HPDE6-E6E7 (cell line): ENCODE results near the gene SERPINI1.

ENCODE experiments used
- DNase-seq: peaks from one replicate; pipeline ENCODE4 v3.0.0; 2011; ENCODE audit warnings: missing footprints; ENCODE audit errors: extremely low spot score

Gene SERPINI1

DNA sequence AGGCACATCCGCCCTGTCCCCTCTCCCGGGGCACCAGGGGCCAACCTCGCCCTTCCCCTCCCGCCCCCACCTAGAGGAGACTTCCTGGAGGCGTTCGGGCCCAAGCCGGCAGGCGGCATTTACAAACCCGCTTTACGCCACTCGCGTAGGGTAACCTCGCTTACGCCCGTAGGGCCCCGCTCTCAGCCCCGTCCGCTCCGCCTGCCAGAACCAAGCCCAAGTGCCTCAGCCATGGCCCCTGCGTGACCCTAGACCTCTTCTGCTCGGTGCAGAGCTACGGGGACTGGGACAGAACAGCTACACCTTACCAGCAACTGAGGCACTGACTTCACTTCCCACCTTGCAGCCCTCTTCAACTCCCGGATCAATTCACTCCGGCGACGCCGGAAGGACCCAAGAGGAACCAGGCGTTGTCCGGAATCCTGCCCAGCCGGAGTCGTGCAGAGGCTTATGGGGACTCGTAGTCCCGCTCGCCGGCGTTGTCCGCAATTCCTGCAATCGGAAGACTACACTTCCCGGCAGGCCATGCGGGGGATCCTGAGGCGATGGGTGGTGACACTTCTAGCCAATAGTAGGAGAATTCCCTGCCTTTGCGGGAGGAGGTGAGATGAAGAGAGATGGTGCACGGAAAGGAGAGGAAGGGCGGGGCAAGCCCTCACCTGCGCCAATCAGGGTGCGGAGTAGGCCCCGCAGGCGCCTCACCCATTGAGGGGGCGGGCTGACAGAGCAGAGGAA lies 856 bp upstream of the SERPINI1 start, which contains the start of gene PDCD10:
TSS of gene PDCD10 (minus strand) at position 395 of the 735 bp plus-strand sequence. CDS start 14,735 bp downstream, outside the sequence.
- DNase-seq: peak; percentile 84

DNA sequence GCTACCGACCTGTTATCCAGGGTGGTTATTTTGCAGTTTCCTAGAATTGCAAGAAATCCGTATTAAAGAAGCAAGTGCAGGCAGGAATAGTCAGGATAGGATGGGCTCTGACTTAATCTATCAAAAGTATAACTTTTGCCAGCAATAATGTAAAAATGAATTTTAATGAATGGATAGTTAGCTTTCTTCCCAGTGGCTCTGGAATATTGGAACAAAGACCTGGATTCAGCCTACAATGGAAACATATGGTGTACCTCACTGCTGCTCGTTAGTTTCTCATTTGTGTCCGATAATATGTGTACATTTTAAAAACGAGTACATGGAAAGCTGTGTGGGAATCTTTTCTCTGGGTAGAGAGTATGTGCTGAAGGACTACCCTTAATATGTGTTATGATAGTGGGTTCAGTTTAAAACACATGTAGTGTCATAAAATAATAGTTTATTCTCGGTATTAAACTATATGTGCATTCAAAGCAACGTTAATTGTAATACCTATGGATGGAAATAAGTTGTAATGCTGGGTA lies 805 bp downstream of the SERPINI1 start:
- DNase-seq: no peak

DNA sequence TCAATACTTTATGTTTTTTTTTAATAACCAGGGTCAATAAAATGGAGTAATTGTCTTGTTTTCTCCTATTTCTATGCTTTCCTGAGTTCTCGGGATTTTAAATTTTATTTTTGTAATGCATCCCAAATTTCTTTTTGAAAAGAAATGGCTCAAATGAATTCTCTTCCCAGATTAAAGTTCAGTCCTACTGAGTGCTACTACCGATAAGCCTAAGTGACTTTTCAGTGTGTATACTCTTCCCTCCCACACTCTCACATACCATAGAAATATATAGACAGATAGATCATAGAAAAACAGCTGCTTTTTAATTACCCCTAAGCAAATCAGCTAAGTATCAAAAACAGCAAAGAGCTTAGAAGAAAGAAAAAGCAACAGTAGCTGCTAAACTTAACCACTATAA lies 1.5 kb downstream of the SERPINI1 start:
- no peak for DNase-seq

DNA sequence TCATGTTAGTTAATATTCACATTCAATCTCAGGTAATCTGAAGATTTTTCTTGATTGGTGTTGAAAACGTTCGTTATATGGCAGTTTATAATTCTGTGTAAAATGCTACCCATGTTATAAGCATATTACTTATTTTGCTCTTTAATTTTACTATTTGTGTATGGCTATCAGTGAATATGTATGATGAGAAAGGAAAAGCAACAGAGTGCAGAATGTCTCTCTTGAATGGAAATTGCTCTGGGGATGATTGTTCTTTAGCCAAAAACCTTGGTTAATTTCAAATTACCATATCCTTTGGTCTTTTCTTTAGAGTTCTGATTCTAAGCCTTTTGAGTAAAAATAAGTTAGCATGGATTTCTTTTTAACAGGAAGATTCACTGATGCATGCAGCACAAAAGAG lies 2.5 kb downstream of the SERPINI1 start:
- no peak for DNase-seq

DNA sequence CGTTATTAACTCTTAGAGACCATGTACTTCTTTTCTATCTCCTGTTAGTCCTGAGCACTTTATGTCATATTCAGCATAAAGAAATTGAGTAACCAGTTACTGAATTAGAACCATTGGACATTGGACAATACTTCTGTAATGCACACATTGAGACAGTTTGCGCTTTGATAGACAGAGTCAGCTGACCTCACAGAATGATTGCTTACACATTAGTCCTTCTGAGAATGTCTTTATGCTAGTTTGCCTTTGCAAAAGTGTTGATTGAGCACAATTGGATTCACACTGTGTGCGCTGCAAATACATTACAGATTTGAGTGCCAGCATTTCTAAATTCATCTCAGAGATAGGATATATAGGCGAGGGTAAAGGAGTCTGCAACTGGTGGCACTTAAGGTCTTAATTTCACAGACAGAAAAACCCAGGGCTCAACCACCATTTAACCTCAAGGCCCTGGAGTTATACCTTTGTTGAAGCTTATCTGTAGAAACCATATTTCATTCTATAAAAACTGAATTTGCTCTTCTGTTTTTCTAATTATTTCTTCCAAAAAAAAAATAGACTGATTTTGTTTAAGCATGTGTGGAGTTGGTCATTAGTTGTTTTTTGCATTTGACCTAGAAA lies 3.8 kb downstream of the SERPINI1 start:
- DNase-seq: no peak

DNA sequence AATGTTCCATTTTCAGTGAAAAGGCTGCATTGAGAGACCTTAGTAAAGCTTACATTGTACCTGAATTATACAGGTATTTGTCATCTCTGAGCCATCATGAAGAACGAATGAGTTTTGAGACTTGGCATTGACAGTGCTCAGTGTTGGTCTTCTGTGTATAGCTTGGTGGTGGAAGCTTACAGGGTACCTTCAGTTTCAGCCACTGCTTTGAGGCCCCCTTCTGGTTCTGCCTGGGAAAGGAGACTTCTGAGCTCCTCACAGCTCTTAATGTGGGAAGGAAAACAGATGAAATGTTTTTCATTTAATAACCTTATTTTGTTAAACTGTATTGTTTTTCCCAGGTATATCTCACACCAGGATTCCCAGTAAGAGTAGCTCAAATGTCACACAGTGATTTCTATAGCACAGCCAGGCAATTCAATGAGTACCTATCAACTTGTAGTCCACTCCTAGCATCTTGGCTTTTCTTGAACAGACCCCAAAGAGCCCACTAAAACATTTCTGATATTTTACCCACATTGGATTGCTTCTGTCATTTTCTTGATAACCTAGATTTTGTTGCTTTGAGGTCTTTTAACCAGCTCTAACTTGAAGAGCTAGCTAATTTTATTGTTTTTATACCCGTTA lies 5.6 kb downstream of the SERPINI1 start:
- peak; percentile 3 for DNase-seq

DNA sequence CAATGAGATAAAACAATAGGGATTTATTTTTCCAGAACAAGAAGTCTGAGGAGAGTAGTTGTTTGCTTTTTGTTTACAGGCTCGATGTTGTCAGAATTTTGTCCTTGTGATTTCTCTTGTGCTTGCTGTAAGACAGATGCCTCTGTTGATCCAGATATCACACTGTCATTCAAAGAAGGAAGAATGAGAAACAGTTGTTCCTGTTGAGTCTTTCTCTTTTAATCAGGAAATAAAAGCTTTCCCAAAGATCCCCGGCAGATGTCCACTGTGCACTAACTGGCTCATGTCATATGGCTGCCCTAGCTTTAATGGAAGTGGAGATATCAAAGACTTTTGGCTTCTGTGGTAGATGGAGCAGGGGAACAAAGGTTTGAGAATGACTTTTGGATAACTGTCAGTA lies 6.8 kb downstream of the SERPINI1 start:
- no peak for DNase-seq

DNA sequence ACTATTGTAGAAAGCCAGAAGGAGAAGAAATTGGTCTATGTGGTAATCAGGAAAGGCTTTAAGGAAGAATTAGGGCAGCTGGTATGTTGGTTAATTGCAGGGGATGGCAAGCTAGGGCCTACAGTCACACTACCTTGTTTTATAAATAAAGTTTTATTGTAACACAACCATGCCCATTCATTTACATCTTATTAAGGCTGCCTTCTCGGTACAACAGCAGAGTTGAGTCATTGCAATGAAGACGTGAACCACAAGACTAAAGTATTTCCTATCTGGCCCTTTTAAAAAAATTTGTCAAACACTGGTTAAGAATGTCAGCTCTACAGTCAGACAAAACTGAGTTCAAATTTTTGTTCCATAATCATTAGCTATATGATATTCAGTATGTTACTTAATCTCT lies 8.3 kb downstream of the SERPINI1 start:
- no peak for DNase-seq

DNA sequence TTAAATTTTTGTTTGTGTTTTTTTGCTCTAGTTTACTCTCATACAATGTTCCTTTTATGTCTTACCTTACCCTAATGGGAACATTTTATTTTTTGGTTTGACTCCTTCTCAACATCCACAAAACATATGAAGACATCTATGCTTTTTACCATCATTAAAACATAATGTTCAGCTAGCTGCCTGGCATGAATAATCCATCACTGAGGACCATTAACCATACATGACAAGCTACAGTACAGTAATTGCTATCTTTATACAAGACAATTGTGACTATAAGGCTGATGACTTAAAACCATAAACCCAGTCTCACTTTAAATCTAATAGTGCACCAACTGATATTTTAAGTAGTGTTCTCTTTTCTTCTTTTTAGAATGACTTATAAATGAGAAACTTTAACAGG lies 13.7 kb downstream of the SERPINI1 start:
- no peak for DNase-seq

DNA sequence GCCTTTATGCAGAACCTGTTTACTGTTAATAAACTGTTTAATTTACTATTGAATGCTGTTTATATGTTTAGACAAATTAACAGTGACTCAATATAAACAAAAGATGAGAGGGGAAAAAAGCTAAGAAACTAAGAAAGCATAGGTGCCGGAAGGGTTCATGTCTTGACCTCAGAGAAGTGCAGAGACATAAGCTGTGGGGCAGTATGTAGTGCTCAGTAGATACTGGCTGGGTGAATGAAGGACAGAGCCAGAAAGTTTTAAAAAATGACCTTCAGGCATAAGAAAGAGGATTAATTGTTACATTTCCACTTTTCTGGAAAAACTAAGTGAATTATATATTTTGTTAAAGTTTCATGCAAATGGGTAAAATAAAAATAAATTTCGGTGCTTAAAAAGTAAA lies 14.2 kb downstream of the SERPINI1 start:
- no peak for DNase-seq

DNA sequence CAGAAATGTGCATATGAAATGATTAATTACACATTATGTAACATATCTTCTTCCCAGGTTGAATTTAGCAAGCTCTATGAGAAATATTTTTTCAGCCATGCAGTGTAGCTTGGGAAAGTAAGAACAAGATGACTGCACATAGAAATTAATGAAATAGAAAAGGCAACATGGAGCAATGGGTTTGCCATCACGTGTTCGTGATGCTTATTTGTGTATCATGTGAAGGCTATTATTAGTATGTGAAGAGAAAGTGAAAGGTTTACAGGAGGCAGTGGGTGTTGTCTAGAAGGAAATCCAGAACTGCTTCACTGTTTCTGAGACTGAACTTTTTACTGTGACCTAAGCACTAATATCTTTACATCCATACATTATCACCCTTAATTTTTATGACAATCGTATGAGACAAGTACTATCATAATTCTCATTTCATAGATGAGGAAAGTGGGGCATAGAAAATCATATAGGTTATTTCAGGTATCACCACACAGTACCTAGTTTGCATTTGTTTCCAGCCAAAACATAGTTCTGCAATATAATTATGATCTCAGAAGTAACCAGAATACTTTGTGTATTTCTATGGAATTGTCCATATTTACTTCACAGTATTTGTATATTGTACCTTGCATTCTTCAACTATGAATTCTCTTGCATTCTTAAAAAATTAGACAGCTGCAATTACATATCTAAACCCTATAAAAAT lies 14.9 kb downstream of the SERPINI1 start:
- no peak for DNase-seq

DNA sequence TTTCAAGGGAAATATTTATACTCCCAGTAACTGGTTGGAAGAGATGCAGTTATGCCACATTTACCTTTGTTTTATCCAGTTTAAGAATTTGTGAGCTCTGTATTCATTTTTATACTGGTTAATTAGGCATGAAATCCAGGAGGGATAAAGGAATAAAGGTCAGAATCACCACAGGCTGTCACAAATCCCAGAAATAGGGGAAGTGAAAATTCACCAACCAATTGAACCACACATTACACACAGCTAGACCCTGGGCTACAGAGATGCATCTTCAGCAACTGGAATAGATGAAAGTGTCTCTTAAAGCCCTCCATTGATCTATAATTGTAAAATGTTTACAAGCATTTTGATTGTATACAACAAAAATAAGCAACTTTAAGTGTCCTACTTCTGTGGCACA lies 18.5 kb downstream of the SERPINI1 start:
- DNase-seq: no peak

DNA sequence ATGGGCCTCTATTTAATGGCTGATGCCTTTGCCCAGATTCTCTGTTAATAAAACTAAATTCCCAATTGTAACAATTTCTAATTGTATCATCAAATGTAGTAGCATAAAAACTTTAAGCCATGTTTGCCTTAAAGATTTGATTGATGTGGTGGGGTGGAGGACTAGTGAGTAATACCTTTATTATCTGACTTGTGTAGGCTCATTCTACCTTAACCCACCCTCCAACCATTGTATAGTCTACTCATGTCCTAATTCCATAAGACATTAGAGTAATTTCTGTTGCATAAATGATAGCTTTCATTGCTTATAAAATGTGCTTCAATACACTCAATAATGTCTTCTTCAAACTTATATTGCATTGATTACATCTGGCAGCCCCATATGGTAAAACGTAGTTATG lies 25.8 kb downstream of the SERPINI1 start:
- no peak for DNase-seq

DNA sequence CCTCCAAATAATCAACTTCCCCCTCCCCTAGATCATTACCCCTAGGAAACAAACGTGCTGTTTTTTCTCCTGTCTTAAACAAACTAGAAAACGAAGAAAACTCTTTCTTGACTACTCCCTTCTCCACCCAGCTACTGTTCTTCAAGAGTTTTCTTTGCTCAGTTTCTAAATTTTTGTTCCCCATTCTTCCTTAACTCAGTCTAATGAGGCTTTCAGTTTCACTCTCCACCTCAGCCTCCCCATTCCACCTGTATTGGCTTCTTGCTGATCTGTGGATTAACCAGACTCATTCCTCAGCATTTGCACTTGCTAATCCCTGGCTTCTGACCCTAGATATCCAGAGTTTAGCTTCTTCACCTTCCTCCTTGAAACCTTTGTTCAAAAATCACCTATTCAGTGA lies 26.8 kb downstream of the SERPINI1 start:
- DNase-seq: no peak

DNA sequence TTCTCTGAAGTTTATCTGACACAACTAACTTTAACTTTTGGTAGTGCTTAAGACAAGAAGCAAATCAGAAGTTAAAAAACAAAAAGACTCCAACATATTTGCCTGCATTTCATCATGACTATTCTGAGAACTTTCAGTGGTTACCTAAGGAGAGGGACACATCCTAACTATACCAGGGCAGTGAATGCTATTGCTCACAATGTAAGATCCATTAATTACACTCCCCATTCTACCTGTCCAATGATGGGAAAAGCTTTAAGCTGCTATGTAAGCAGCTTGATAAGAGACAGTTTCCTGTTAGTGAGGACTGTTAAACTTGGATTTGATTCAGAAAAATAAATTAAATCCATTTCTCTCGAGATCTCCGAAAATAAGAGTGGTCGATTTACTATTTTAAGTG lies 37.5 kb downstream of the SERPINI1 start:
- no peak for DNase-seq

DNA sequence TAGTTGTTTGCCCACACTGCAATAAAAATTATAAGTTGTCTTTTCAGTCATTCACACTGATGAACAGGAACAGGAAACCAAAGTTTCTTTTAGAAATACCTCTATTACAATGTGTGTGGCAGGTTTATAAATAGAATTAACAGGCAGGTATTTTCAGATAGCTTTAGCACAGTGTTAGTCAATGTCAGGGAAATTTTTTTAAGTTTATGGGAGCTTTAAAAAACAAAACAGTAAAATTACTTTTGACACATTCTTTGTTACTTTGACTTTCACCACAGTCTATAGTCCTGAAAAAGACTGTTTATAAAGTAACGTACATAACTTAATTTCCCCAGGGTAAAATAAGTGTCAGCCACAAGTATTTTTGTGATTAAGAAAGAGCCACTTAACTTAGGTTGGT lies 38.1 kb downstream of the SERPINI1 start:
- DNase-seq: no peak

DNA sequence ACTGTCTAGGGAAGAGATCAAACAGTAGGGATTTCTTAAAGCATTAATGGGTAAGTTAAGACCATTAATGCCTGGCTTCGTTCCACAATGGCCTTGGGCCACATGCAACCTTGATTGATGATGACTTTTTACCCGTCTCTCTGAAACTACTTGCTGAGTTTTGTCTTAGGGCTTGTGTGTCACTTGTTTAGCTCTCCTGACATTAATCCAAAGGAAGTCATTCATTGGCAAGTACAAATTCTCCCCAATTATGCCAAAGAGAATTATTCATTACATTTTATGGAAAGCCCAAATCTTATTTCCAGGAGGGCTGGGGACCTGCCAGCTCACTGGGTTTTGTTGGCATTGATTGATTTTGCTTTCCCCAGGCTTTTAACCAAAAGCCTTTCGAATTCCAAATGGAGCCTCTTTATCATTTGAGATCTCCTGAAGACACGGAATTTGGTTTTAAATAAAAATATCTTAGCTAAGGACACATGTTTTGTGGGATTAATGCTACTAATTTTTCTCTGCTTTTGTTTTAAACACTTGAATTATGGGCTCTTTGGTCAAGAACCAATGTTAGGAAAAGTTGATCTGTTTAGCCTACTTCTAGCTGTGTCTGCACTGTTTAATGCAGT lies 40.7 kb downstream of the SERPINI1 start:
- no peak for DNase-seq

DNA sequence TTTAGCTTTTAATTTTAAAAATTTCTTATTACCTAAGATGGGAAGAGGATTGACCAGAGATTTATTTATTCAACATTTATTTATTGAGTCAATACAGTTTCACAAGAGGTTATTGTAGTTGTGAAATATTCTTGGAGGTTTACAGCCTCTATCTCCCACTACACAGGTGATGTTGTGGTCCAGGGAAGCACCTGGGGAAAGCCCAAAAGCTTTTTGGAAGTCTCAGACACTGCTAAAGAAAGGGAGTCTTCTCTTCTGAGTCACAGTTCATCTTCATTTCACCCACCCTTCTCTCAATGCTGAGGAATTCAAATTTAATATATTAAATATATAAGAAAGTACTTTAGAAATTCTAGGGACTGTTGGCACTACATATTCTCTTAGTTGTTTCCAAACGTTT lies 41.8 kb downstream of the SERPINI1 start:
- no peak for DNase-seq

DNA sequence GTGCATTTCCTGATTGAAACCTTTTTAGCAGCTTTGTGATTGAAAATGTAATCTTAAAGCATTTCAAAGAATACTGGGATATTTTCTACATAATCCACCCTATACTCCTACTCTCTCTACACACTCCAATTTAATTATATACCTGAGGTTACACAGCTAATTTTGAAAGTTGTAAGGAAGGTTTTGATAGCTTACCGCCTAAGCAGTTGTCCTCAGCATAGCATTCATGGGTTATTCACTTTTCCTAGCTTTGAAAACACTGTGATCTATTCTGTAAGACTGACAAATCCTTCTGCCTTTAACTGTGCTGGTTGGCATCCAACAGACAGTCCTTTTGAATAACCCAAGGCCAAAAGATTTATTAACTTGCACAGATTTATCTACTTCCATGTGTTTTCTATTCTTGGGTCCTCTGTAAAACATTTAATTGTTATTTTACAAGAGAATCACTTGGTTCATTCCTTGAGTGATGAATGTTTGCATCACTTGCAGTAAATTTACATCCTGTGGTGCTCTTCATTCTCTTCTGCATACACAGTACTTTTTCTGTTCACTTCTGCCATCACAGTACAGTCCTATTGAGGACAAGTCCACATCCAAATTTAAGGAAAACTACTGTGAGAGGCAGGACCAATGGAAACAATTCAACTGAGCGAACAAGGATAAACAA lies 44.8 kb downstream of the SERPINI1 start:
- no peak for DNase-seq

DNA sequence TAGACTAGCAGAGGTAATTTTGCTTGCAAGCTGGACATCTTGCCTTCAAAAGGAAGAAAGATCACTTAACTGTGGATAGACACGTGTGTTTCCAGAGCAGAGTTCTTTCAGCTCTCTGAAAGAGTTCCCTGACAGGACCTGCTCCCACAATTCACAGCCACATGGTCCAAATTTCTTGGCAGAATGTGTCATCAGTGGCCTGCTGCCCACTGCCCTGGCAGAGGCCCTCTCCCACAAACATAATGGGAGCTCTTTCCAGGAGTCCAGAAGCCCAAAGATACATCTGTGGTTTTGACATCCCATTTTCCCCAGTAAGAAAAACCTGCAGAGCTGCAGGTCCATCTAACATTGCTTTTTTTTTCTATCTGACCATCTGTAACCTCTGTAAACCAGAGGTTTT lies 48.3 kb downstream of the SERPINI1 start:
- no peak for DNase-seq

DNA sequence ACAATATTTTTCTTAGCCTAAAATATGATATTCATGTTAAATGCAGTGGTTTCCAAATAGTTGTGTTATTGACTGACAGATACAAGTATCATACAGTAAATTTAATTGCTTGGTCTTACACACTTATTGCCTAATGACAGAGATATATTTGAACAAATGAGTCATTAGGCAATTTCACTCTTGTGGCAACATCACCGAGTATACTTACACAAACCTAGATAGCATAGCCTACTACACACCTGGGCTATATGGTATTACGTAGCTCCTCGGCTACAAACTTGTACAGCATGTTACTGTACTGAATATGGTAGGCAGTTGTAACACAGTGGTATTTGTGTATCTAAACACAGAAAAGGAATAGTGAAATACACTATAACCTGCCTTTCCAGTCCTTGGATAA lies 50.3 kb downstream of the SERPINI1 start:
- no peak for DNase-seq
